ENCODE results near the gene PDIA5.

The PDIA5 gene

GRCh38 chr3:123072152-123072551, 5.3 kb downstream of the PDIA5 start:
- TF ChIP-seq CTCF (IDR thresholded peaks at IDR 0.05; ENCODE audit: control insufficient read depth, insufficient read depth, low read depth, low read length, missing control alignments) = no peak

GRCh38 chr3:123072564-123072963, 5.7 kb downstream of the PDIA5 start:
- no peak for TF ChIP-seq CTCF (IDR thresholded peaks at IDR 0.05; ENCODE audit: control insufficient read depth, insufficient read depth, low read depth, low read length, missing control alignments)
- DNase-seq (ENCODE audit: low read depth) = no peak
- no peak overlapping the region for H3K4me3 ChIP-seq (ENCODE audit: control insufficient read depth, low read depth, low read length)

More at GRCh38 chr3:123072152-123072551, 5.3 kb downstream of the PDIA5 start:
- DNase-seq (ENCODE audit: low read depth) = no peak
- no peak overlapping the region for H3K4me3 ChIP-seq (ENCODE audit: control insufficient read depth, low read depth, low read length)

- no peak overlapping the region for H3K4me3 ChIP-seq (ENCODE audit: control insufficient read depth, low read depth, low read length)
- TF ChIP-seq CTCF (IDR thresholded peaks at IDR 0.05; ENCODE audit: control insufficient read depth, insufficient read depth, low read depth, low read length, missing control alignments) = no peak
- no peak for DNase-seq (ENCODE audit: low read depth)
These were observed 8.5 kb downstream of the PDIA5 start for GRCh38 chr3:123075359-123075758.

GRCh38 chr3:123076112-123076495, 9.3 kb downstream of the PDIA5 start:
- TF ChIP-seq CTCF (IDR thresholded peaks at IDR 0.05; ENCODE audit: control insufficient read depth, insufficient read depth, low read depth, low read length, missing control alignments) = no peak
- no peak overlapping the region for H3K4me3 ChIP-seq (ENCODE audit: control insufficient read depth, low read depth, low read length)
- DNase-seq (ENCODE audit: low read depth) = no peak

GRCh38 chr3:123076496-123077418, 9.9 kb downstream of the PDIA5 start:
- H3K4me3 ChIP-seq (ENCODE audit: control insufficient read depth, low read depth, low read length) = no peak overlapping the region
- TF ChIP-seq CTCF (IDR thresholded peaks at IDR 0.05; ENCODE audit: control insufficient read depth, insufficient read depth, low read depth, low read length, missing control alignments) = no peak
- DNase-seq (ENCODE audit: low read depth) = no peak

- H3K4me3 ChIP-seq (ENCODE audit: control insufficient read depth, low read depth, low read length) = no peak overlapping the region
- no peak for TF ChIP-seq CTCF (IDR thresholded peaks at IDR 0.05; ENCODE audit: control insufficient read depth, insufficient read depth, low read depth, low read length, missing control alignments)
- DNase-seq (ENCODE audit: low read depth) = no peak
These were observed 11.3 kb downstream of the PDIA5 start for GRCh38 chr3:123078101-123078500.

Measured in AG09309 (cell line).